ENCODE data around the gene TXNIP. TPM values are rescaled to one million over a fixed set of nuclear protein-coding genes. Genes with fewer than 3 reads are reported as not detected.
A peak's percentile ranks its signal among the peaks of the same experiment; 100 is the strongest.

Gene TXNIP
- total and polyA plus RNA-seq, 10 donors = 446 to 2,368 (median 1,246) TPM

DNA sequence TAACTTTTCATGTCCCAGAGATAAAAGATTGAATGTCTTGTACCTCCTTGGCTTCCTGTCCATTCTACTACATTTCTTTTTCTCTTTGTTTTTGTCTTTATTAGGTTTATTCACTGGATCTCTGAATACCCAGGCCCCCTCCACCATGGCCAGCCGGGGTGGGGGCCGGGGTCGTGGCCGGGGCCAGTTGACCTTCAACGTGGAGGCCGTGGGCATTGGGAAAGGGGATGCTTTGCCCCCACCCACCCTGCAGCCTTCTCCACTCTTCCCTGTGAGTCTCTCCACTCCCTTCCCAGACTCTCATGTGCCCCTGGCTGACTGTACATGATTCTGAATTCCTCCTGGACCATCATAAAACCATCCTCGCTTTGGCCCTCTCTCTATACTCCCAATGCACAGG is 21.7 kb downstream of the TXNIP start:
- intact Hi-C loops (cut with DNase I; ENCODE audit: low total_unique reads) = loop anchor here (5.0 kb wide), 1 partner anchor 38 kb away; no protein-coding TSS in a partner anchor
- Histone ChIP-seq H3K4me3 (no peak overlapping the region), H3K36me3 (peaks cover 0 to 14% (median 0%) of the 10 kb centered on the region in 6 donors), H3K27ac (peak overlapping the region in 4 of 8 donors; percentile 11 to 43 (median 26)), H3K4me1 (peaks cover 22 to 36% (median 31%) of the 10 kb centered on the region in 6 donors), H3K9me3 (no peaks in the 10 kb centered on the region), H3K27me3 (replicated peaks in 1 of 7) (no peaks in the 10 kb centered on the region)
- DNase-seq = no peak
- TF ChIP-seq, protein P1, sequence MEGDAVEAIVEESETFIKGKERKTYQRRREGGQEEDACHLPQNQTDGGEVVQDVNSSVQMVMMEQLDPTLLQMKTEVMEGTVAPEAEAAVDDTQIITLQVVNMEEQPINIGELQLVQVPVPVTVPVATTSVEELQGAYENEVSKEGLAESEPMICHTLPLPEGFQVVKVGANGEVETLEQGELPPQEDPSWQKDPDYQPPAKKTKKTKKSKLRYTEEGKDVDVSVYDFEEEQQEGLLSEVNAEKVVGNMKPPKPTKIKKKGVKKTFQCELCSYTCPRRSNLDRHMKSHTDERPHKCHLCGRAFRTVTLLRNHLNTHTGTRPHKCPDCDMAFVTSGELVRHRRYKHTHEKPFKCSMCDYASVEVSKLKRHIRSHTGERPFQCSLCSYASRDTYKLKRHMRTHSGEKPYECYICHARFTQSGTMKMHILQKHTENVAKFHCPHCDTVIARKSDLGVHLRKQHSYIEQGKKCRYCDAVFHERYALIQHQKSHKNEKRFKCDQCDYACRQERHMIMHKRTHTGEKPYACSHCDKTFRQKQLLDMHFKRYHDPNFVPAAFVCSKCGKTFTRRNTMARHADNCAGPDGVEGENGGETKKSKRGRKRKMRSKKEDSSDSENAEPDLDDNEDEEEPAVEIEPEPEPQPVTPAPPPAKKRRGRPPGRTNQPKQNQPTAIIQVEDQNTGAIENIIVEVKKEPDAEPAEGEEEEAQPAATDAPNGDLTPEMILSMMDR (IDR thresholded peaks at IDR 0.05 in 8 of 11, conservative IDR thresholded peaks at IDR 0.05 in 3 of 11) = no peak
- no peak for TF ChIP-seq POLR2AphosphoS5 (IDR thresholded peaks at IDR 0.05)
- TF ChIP-seq POLR2A (IDR thresholded peaks at IDR 0.05) = no peak
- WGBS, 5 donors = 79 to 89% (median 86%) methylated on average over 7 of the region's 7 CpGs

DNA sequence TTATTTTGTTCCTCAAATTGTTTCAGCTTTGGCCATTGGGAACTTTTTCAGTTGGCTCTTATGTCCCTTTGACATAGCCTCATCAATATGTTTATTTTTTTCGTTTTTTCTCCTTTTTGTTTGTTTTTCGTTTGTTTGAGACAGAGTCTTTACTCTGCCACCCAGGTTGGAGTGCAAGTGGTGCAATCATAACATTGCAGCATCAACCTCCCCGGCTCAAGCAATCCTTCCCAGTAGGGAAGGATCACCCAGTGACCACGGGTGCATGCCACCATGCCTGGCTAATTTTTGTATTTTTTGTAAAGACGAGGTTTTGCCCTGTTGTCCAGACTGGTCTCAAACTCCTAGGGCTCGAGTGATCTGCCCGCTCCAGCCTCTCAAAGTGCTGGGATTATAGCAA is 23.8 kb downstream of the TXNIP start:
- peaks cover 0 to 14% (median 0%) of the 10 kb centered on the region in 6 donors for H3K36me3 ChIP-seq
- H3K4me3 ChIP-seq = no peak overlapping the region
- WGBS, 5 donors = 68 to 87% (median 79%) methylated on average over 7 of the region's 7 CpGs
- peaks cover 0 to 2% (median under 1%) of the 10 kb centered on the region in 8 donors for H3K9me3 ChIP-seq
- no peaks in the 10 kb centered on the region for H3K27me3 ChIP-seq (replicated peaks in 1 of 7)
- TF ChIP-seq POLR2AphosphoS5 (IDR thresholded peaks at IDR 0.05) = no peak
- TF ChIP-seq, protein P1 (IDR thresholded peaks at IDR 0.05 in 8 of 11, conservative IDR thresholded peaks at IDR 0.05 in 3 of 11) = no peak
- TF ChIP-seq POLR2A (IDR thresholded peaks at IDR 0.05) = no peak
- intact Hi-C loops (cut with DNase I; ENCODE audit: low total_unique reads) = no loop called here
- H3K4me1 ChIP-seq = peaks cover 6 to 23% (median 11%) of the 10 kb centered on the region in 6 donors
- no peak for DNase-seq
- no peak overlapping the region for H3K27ac ChIP-seq

DNA sequence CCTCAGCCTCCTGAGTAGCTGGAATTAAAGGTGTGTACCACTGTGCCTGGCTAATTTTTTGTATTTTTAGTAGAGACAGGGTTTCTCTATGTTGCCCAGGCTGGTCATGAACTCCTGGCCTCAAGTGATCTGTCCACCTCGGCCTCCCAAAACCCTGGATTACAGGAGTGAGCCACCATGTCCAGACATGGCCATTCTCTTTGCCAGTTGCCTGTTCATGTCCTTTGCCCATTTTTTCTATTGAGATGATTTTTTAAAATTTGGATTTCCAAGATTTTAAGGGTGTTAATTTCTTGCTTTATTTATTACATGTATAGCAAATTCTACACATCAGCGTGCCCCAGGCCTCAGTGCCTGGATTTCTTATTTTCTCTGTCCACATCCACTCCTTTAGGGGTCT is 29.1 kb downstream of the TXNIP start:
- Histone ChIP-seq H3K4me3 (no peak overlapping the region), H3K36me3 (peaks cover 0 to 6% (median 0%) of the 10 kb centered on the region in 6 donors), H3K27ac (no peak overlapping the region), H3K27me3 (replicated peaks in 1 of 7) (peaks cover 0 to 1% (median 0%) of the 10 kb centered on the region in 7 donors), H3K4me1 (peaks cover 22 to 58% (median 37%) of the 10 kb centered on the region in 6 donors), H3K9me3 (peaks cover 0 to 12% (median 9%) of the 10 kb centered on the region in 8 donors)
- DNase-seq = no peak
- intact Hi-C loops (cut with DNase I; ENCODE audit: low total_unique reads) = no loop called here
- 95 to 100% (median 98%) methylated on average over 2 of the region's 2 CpGs for WGBS, 5 donors
- no peak for TF ChIP-seq POLR2A (IDR thresholded peaks at IDR 0.05)
- TF ChIP-seq, protein P1 (IDR thresholded peaks at IDR 0.05 in 8 of 11, conservative IDR thresholded peaks at IDR 0.05 in 3 of 11) = no peak
- no peak for TF ChIP-seq POLR2AphosphoS5 (IDR thresholded peaks at IDR 0.05)

DNA sequence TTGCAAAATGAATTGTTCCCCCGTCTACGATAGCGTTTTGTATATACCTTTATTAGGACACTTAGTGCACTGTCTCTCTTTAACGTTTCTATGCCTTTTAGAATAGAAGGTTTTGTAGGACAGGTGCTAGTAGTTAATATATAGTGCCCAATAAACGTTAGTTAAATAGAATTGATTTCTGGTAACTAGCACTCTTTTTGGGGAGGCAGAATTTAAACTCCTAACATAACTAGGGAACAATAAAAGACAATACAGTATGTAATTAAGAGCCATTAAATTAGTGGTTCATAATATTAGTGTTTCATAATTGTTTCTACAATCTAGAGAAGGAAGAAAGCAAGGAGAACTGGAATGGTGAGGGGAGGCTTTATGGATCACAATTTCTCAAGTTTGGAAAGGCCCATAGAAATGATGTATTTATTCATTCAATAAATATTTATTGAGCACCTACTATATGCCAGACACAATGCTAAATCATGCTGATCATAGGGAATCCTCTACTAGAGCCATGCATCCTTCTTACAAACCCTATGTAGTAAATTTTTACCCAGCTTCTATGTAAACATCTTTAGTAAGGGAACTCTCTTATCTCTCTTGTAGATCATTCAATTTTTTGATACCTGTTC is 31.1 kb downstream of the TXNIP start:
- Histone ChIP-seq H3K27me3 (replicated peaks in 1 of 7) (peaks cover 0 to 14% (median 0%) of the 10 kb centered on the region in 7 donors), H3K4me3 (peak overlapping the region; percentile 43 to 80 (median 54)), H3K4me1 (peaks cover 22 to 79% (median 53%) of the 10 kb centered on the region in 6 donors), H3K27ac (peak overlapping the region; percentile 90 to 98 (median 92)), H3K9me3 (peaks cover 0 to 12% (median 9%) of the 10 kb centered on the region in 8 donors), H3K36me3 (peaks cover 0 to 6% (median 0%) of the 10 kb centered on the region in 6 donors)
- intact Hi-C loops (cut with DNase I; ENCODE audit: low total_unique reads) = no loop called here
- TF ChIP-seq POLR2AphosphoS5 (IDR thresholded peaks at IDR 0.05) (no peak), POLR2A (IDR thresholded peaks at IDR 0.05) (no peak)
- TF ChIP-seq, protein P1 (IDR thresholded peaks at IDR 0.05 in 8 of 11, conservative IDR thresholded peaks at IDR 0.05 in 3 of 11) = no peak
- no peak for DNase-seq
- WGBS, 5 donors = 0 to 8% (median 1%) methylated on average over 5 of the region's 5 CpGs
